Measurements from ENCODE around the gene DDIT3. TPM values are rescaled to one million over a fixed set of nuclear protein-coding genes. Genes with fewer than 3 reads are reported as not detected.
A peak's percentile ranks its signal among the peaks of the same experiment; 100 is the strongest.

Gene DDIT3
- total and polyA plus RNA-seq, 2 of the 13 experiments (the other 11 are each of a cell fraction or from before 2014, with no cell fraction given), result 27.5 to 48.7 TPM

DNA sequence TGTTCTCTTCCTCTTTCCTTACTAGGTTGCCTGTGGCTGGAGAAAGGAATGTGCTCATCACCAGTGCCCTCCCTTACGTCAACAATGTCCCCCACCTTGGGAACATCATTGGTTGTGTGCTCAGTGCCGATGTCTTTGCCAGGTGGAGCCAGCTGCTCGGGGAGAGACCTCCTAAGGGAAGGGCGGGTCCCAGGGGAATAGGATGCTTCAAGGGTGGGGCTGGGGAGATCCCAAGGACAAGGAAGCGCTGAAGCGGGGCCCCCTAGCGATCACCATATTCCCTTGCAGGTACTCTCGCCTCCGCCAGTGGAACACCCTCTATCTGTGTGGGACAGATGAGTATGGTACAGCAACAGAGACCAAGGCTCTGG lies 22.2 kb downstream of the DDIT3 start:
- ATAC-seq (no peak), FAIRE-seq (no peak), DNase-seq (ENCODE audit: low spot score) (no peak)
- Histone ChIP-seq H3K4me1 (ENCODE audit: insufficient read depth, low read length) (peaks cover 10% of the 10 kb centered on the region), H3K36me3 (replicated peaks in 1 of 2; ENCODE audit: control insufficient read depth in 1 of 2, insufficient read depth in 2 of 2, low read length in 2 of 2) (peaks cover 17 to 48% of the 10 kb centered on the region in 2 experiments; a peak in 4 of 5 replicates), H3K27ac (ENCODE audit: extremely low read length, insufficient read depth, low read length) (no peak overlapping the region), H3K4me3 (replicated peaks in 1 of 3; ENCODE audit: insufficient read depth in 1 of 3, low read depth in 2 of 3, low read length in 3 of 3) (no peak overlapping the region), H3K4me2 (ENCODE audit: low read depth, low read length) (no peak overlapping the region), H3K27me3 (ENCODE audit: control insufficient read depth in 1 of 2, insufficient read depth in 2 of 2, low read length in 2 of 2) (no peaks in the 10 kb centered on the region), H4K20me1 (ENCODE audit: insufficient read depth, low read length) (no peaks in the 10 kb centered on the region), H3K9me3 (ENCODE audit: low read length) (no peaks in the 10 kb centered on the region), H3K9ac (ENCODE audit: insufficient read depth, low read depth, low read length) (no peak overlapping the region), H3K79me2 (ENCODE audit: insufficient read depth, low read length) (no peaks in the 10 kb centered on the region), H2AFZ (ENCODE audit: low read length) (no peak overlapping the region)
- in situ Hi-C loops (cut with HindIII; ENCODE audit: extremely low pct_ligation_motif_present, low pct_unique_long_range_greater_than_20kb) (no loop called here), intact Hi-C loops (cut with micrococcal nuclease; ENCODE audit: unreplicated experiment) (no loop called here)
- TF ChIP-seq ZNF276 (CRISPR knock-in tag; IDR thresholded peaks at IDR 0.05; ENCODE audit: low read depth), result no peak
- TF ChIP-seq, protein P1, sequence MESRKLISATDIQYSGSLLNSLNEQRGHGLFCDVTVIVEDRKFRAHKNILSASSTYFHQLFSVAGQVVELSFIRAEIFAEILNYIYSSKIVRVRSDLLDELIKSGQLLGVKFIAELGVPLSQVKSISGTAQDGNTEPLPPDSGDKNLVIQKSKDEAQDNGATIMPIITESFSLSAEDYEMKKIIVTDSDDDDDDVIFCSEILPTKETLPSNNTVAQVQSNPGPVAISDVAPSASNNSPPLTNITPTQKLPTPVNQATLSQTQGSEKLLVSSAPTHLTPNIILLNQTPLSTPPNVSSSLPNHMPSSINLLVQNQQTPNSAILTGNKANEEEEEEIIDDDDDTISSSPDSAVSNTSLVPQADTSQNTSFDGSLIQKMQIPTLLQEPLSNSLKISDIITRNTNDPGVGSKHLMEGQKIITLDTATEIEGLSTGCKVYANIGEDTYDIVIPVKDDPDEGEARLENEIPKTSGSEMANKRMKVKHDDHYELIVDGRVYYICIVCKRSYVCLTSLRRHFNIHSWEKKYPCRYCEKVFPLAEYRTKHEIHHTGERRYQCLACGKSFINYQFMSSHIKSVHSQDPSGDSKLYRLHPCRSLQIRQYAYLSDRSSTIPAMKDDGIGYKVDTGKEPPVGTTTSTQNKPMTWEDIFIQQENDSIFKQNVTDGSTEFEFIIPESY (CRISPR knock-in tag; IDR thresholded peaks at IDR 0.05), result peak; percentile 35; the same call in 1 of the 2 replicates
- no peak for TF ChIP-seq RNF2 (conservative IDR thresholded peaks at IDR 0.05; ENCODE audit: low read depth)
- CTCF ChIA-PET (ENCODE audit: low intra/inter-chr PET ratio, low total read pairs), result no interaction called here
- WGBS (ENCODE audit: low lambda C conversion rate), result 96% methylated on average over 9 of the region's 9 CpGs
- POLR2A ChIA-PET, result interaction anchor here (9.0 kb wide), 1 partner anchor 20 kb away, joined by 90 read pairs; the partner anchor contains the start of gene DDIT3
- no TSS peak for BruUV-seq (replicated peaks)

Measured in HepG2 (cell line).